Left cardiac atrium (tissue), 4 donors: ENCODE measurements around the gene OPRPN. TPM values are rescaled to one million over a fixed set of nuclear protein-coding genes. Genes with fewer than 3 reads are reported as not detected.

Experiments
- ATAC-seq, 2 donors: fragments of 200-7000 bp; cut with Tn5 transposase; one replicate each; pipeline ENCODE4 v1.9.1; 2020; ENCODE audit warnings: mild to moderate bottlenecking in 2 of 2, moderate library complexity in 2 of 2
- DNase-seq: peaks from one replicate; pipeline ENCODE4 v3.0.0-alpha.2; 2020
- intact Hi-C, 2 donors: fragments of 100-400 bp; cut with DNase I; formaldehyde crosslinking; loops; one replicate each; pipeline versions ENCODE4 v1.14.1 to v1.15.1; 2022 to 2023
- long read RNA-seq: library from polyadenylated mRNA; unstranded; transcript quantifications from one replicate; pipeline ENCODE4 v2.0.0, GENCODE V29; 2021
- total RNA-seq, 2 donors: library from RNA; stranded (reverse); fragmentation: NEBNext Ultra II Directional; extraction: Animal tissue kit (Norgen Biotek cat#: 25700); gene quantifications; one replicate each; pipeline ENCODE4 v1.2.1, GENCODE V29; 2021
- donor health status: DM: no; HTN: yes; CAD: no.
- donor health status: DM: no; HTN: yes; CAD: no; lungs with severe emphysema.
- donor health status: DM: yes; HTN: yes; CAD: no.
- donor health status: Dilated cardiomyopathy.

OPRPN gene, protein sequence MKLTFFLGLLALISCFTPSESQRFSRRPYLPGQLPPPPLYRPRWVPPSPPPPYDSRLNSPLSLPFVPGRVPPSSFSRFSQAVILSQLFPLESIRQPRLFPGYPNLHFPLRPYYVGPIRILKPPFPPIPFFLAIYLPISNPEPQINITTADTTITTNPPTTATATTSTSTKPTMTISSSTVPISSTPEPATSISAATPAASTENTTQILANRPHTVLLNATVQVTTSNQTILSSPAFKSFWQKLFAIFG
- total RNA-seq, result not detected
- long read RNA-seq, result 0 reads

- ATAC-seq (no peak), DNase-seq (no peak)
- intact Hi-C loops, result no loop called here
Observed at GRCh38 chr4:70397580-70397979, at the start of gene OPRPN. OPRPN (plus strand) TSS chr4:70397940; CDS start chr4:70399286, 1,346 bp downstream.

DNA sequence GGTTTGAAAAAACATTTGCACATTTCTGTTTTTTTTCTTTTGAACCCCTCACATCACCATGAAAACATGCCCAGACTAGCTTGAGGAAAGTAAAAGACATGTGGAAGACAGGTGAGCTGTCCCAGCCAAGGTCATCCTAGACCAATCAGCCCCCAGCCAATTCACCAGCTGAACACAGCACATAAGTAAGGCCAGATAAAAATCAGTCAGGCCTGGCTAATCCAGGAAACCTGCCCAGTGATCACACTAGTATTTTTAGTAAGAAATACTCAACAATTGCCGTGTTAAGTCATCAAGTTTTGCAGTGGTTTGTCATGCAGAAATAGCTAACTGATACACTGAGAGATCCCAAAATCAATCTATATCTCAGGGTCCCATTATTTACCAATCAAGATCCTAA is 41.6 kb upstream of the OPRPN start:
- ATAC-seq (no peak), DNase-seq (no peak)
- intact Hi-C loops, result no loop called here

DNA sequence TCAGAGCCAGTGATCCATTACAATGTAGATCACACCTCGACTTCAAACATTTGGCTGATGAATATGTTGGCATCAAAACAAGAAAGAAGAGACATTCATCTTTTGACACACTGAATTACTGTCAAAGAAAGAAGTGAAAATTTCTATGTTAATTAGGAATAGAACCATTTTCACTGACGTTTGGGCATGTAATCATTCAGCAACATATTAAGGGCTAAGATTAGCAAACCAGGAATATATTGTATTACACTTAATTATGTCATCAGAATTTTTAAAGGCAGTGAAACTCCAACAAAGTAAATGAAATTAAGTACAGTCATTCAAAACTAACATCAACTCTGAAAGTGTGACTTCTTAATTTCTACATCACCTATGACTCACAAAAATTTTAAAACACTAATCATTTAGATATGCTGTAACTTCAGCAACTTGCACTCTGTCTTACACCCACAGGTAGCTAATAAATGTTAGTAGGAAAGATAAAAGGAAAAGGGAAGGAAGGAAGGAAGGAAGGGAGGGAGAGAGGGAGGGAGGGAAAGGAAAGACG is 38.6 kb upstream of the OPRPN start:
- ATAC-seq (no peak), DNase-seq (no peak)
- intact Hi-C loops, result no loop called here

DNA sequence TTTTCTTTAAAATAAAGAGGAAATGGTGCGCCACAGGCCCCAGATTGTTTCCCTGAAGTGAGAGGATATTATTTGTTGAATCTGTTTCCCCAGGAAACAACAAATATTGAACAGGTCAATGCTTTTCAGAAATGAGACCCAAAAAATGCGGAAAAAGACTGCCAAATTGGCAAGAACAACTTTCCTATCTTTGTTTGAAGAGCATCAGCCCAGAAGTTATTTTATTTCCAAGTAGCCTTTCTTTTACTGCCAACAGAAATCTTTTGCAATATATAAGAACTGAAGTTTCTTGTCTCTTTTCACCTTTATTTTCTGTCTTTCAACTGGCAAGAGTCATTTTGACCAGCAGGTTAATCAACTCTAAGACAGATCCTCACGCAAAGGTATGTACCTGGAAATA is 37.3 kb upstream of the OPRPN start, which contains the start of gene SMR3A:
Gene SMR3A, plus strand, starts transcription at position 301 of the 400 bp plus-strand sequence. CDS start 1,356 bp downstream, outside the sequence.
- ATAC-seq, result no peak
- DNase-seq, result no peak
- intact Hi-C loops, result no loop called here

GRCh38 chr4:70364002-70364401 is 33.7 kb upstream of the OPRPN start:
- intact Hi-C loops, result no loop called here

DNA sequence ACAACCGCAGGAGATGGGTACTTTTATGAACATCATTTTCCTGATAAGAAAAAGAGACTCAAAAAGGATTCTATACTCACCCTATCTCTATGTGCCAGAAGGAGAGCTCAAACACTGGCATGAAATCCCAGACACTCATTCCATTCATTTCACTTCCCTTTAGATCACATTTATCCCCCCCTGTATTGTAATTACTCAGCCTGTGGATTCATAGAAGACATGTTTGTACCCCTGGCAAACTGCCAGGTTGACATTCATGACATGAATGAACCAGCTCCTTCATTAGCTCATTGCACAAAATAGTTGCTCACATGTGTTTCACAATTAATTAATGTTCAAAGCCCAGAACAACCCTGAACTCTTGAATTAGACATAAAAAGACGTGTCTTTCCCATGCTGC is 32.3 kb upstream of the OPRPN start:
- DNase-seq (no peak), ATAC-seq (no peak)
- intact Hi-C loops, result no loop called here

More at GRCh38 chr4:70364002-70364401, 33.7 kb upstream of the OPRPN start:
- DNase-seq (no peak), ATAC-seq (no peak)

DNA sequence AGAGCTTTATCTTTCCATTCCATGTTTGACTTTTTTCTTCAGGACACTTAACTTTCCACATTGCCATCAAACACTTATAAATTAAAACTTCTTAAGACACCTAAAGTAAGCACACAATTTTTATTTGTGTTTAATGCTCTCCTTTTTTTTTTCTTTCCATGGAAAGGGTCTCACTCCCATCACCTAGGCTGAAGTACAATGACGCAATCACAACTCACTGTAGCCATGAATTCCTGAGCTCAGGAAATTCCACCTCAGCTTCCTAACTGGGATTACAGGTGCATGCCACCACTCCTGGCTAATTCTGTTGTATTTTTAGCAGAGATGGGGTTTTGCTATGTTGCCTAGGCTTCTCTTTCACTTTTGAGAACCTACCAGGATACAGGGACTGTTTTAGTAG is 29.9 kb upstream of the OPRPN start:
- no peak for DNase-seq
- ATAC-seq, result no peak
- intact Hi-C loops, result no loop called here

GRCh38 chr4:70371987-70372386 is 25.8 kb upstream of the OPRPN start:
- intact Hi-C loops, result no loop called here
- ATAC-seq, result no peak
- no peak for DNase-seq

- ATAC-seq, result no peak
Observed at GRCh38 chr4:70372760-70373159, 25.0 kb upstream of the OPRPN start.

GRCh38 chr4:70380578-70380977 is 17.2 kb upstream of the OPRPN start:
- intact Hi-C loops, result no loop called here
- DNase-seq (no peak), ATAC-seq (no peak)

More at GRCh38 chr4:70372760-70373159, 25.0 kb upstream of the OPRPN start:
- intact Hi-C loops, result no loop called here
- no peak for DNase-seq

- intact Hi-C loops, result no loop called here
- DNase-seq (no peak), ATAC-seq (no peak)
Observed at GRCh38 chr4:70382691-70383181, 15.0 kb upstream of the OPRPN start, which contains the start of gene SMR3B. SMR3B (plus strand) TSS chr4:70383131; CDS start chr4:70384511, 1,380 bp downstream.

DNA sequence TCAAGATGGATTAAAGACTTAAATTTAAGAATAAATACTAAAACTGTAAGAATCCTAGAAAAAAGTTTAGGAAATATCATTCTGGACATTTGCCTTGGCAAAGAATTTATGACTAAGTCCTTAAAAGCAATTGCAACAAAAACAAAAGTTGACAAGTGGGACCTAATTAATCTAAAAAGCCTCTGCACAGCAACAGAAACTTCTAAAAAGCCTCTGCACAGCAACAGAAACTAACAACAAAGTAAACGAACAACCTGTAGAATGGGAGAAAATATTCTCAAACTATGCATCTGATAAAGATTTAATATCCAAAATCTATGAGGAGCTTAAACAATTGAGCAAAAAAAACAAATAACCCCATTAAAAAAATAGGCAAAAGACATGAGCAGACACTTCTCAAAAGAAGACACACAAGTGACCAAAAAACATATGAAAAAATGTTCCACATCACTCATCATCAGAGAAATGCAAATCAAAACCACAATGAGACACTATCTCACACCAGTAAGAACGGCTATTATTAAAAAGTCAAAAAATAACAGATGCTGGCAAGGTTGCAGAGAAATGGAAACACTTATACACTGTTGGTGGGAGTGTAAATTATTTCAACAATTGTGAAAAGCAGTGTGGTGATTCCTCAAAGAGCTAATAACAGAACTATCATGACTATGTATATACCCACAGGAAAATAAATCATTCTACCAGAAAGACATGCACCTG is 5.5 kb upstream of the OPRPN start:
- intact Hi-C loops, result no loop called here
- ATAC-seq (no peak), DNase-seq (no peak)

- ATAC-seq, result no peak
- DNase-seq, result no peak
- intact Hi-C loops, result no loop called here
Observed at GRCh38 chr4:70399319-70399718, 1.6 kb downstream of the OPRPN start.

GRCh38 chr4:70402762-70403161 is 5.0 kb downstream of the OPRPN start:
- intact Hi-C loops, result no loop called here
- ATAC-seq (no peak), DNase-seq (no peak)

- intact Hi-C loops, result no loop called here
- no peak for DNase-seq
- no peak for ATAC-seq
Observed at GRCh38 chr4:70405765-70406164, 8.0 kb downstream of the OPRPN start.

- intact Hi-C loops, result no loop called here
- ATAC-seq, result no peak
- DNase-seq, result no peak
Observed at GRCh38 chr4:70425306-70425705, 27.6 kb downstream of the OPRPN start.

DNA sequence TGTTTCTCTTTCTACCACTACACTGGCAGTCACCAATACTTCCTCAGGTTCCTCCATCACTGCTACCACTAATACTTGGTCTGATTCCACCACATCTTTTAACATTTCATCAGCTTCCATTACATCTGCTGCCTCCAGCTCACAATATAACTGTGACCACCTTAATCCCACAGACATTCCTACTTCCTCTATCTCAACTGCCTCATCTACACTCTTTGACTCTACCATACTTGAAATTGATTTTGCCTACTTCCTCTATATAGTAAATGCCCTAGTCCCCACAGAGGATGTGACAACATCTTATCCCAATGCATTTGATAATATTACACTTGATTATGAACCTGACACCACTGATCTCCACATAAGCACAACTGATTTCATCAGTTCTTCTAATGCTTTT is 29.0 kb downstream of the OPRPN start:
- ATAC-seq (no peak), DNase-seq (no peak)
- intact Hi-C loops, result no loop called here

DNA sequence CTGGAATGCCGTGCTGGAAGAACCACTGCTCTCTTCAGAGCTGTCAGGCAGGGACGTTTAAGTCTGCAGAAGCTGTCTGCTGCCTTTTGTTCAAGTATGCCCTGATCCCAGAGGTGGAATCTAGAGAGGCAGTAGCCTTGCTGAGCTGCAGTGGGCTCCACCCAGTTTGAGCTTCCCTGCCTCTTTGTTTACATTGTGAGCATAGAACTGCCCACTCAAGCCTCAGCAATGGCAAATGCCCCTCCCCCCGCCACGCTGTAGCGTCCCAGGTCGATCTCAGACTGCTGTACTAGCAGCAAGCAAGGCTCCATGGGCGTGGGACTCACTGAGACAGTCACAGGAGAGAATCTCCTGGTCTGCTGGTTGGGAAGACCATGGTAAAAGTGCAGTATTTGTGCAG is 39.5 kb downstream of the OPRPN start:
- DNase-seq (no peak), ATAC-seq (no peak)
- intact Hi-C loops, result no loop called here

DNA sequence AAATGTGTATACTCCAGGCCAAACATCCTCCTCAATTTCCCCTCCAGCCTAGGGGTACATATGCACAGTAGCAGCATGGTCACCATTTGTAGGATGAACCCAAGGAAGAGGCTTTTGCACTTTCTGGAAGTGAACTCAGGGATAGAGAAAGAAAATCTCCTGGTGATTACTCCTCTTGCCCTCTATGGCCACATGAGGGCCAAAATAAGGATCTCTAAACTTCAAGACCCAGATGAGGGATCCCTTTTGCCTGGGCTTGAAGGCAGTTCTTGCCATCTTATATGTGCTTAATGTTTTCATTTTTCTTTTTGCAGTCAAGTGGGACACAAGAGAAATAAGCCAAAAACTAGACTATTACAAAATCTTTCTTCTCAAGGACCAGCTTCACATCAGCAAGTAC is 44.7 kb downstream of the OPRPN start:
- ATAC-seq (no peak), DNase-seq (no peak)
- intact Hi-C loops, result no loop called here

GRCh38 chr4:70443329-70443728 is 45.6 kb downstream of the OPRPN start:
- DNase-seq (no peak), ATAC-seq (no peak)
- intact Hi-C loops, result no loop called here
